ENCODE results near the gene CNEP1R1.
A peak's percentile ranks its signal among the peaks of the same experiment; 100 is the strongest.

CNEP1R1 gene

GRCh38 chr16:50065624-50066481 is 40.8 kb downstream of the CNEP1R1 start, which contains the start of gene HEATR3:
HEATR3 (plus strand) TSS chr16:50065970; CDS start chr16:50066132, 162 bp downstream.
- peak; percentile 95 for DNase-seq

GRCh38 chr16:50066482-50067289 is 41.7 kb downstream of the CNEP1R1 start:
- DNase-seq: no peak

- peak; percentile 25 for DNase-seq
Measured at GRCh38 chr16:50067290-50067853, 42.3 kb downstream of the CNEP1R1 start.

GRCh38 chr16:50068550-50068949 is 43.5 kb downstream of the CNEP1R1 start:
- DNase-seq: no peak

GRCh38 chr16:50069060-50069459 is 44.0 kb downstream of the CNEP1R1 start:
- no peak for DNase-seq

- DNase-seq: no peak
Measured at GRCh38 chr16:50071075-50071671, 46.1 kb downstream of the CNEP1R1 start.

GRCh38 chr16:50072730-50073129 is 47.7 kb downstream of the CNEP1R1 start:
- DNase-seq: no peak

GRCh38 chr16:50079397-50080140 is 54.5 kb downstream of the CNEP1R1 start:
- no peak for DNase-seq

- no peak for DNase-seq
Measured at GRCh38 chr16:50081428-50082018, 56.5 kb downstream of the CNEP1R1 start.

- no peak for DNase-seq
Measured at GRCh38 chr16:50083996-50084395, 59.0 kb downstream of the CNEP1R1 start.

GRCh38 chr16:50086176-50086575 is 61.2 kb downstream of the CNEP1R1 start:
- no peak for DNase-seq

All from CD4-positive, alpha-beta T cell treated with Interferon gamma for 1 hour (primary cell).